GM12891 (cell line): ENCODE measurements around the gene TAF1B.

ENCODE experiments used
- POLR2AphosphoS5 ChIP-seq: IDR thresholded peaks from 2 replicates; pipeline ENCODE4 v1.6.1; 2011; ENCODE audit warnings: low read depth, low read length, control low read depth
- TAF1 ChIP-seq: IDR thresholded peaks from 2 replicates; pipeline ENCODE4 v1.6.1; 2011; ENCODE audit warnings: low read depth, low read length, control low read depth

- no peak for TF ChIP-seq TAF1
- TF ChIP-seq POLR2AphosphoS5: no peak
Measured at GRCh38 chr2:9858730-9859068, 15.4 kb downstream of the TAF1B start.
